Measurements from ENCODE around the gene DRC1.

DNA sequence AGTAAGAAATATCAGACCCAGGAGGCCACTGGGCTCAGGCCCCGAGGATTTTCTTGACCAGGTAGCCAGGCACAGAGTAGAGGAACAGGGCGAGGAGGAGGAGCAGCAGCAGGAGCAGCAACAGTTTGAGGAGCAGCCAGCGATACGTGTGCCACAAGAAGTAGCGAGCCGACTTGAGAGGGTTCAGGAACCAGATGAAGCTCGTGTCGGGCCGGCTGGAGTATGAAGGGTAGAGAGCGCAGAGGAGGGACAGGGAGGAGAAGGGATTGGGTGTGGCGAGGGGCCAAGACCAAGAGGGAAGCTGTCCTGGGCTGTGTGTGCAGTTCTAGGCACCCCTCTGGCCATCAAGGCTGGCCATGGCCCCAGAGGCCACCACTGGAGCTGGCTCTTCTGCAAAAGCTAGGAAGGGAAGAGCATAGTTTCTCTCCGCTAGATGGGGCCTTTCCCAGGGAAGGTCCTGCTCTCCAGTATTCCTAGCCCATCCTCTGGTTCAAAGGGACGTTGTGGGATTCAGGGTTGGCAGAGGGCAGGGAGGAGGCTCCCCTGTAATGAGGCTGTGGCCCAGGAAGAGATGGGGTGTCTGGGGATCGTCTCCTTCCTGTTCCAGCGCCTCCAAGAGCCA is 58.4 kb downstream of the DRC1 start:
- TF ChIP-seq, protein P1, sequence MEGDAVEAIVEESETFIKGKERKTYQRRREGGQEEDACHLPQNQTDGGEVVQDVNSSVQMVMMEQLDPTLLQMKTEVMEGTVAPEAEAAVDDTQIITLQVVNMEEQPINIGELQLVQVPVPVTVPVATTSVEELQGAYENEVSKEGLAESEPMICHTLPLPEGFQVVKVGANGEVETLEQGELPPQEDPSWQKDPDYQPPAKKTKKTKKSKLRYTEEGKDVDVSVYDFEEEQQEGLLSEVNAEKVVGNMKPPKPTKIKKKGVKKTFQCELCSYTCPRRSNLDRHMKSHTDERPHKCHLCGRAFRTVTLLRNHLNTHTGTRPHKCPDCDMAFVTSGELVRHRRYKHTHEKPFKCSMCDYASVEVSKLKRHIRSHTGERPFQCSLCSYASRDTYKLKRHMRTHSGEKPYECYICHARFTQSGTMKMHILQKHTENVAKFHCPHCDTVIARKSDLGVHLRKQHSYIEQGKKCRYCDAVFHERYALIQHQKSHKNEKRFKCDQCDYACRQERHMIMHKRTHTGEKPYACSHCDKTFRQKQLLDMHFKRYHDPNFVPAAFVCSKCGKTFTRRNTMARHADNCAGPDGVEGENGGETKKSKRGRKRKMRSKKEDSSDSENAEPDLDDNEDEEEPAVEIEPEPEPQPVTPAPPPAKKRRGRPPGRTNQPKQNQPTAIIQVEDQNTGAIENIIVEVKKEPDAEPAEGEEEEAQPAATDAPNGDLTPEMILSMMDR (IDR thresholded peaks at IDR 0.05): no peak
- no peak for TF ChIP-seq POLR2A (IDR thresholded peaks at IDR 0.05)

All from esophagus squamous epithelium (tissue), 4 donors.